Liver (tissue), 9 donors: ENCODE measurements around the gene POC1A. TPM values are rescaled to one million over a fixed set of nuclear protein-coding genes. Genes with fewer than 3 reads are reported as not detected.

ENCODE experiments used
- DNase-seq: peaks from one replicate; pipeline ENCODE4 v3.0.0-alpha.2; 2017; ENCODE audit warnings: low spot score
- H3K27ac ChIP-seq, 2 donors: one replicate each; pipeline ENCODE4 v1.7.0; 2013; ENCODE audit warnings: inconsistent platforms in 2 of 2, low read length in 2 of 2, control low read depth in 1 of 2, low read depth in 1 of 2, mild to moderate bottlenecking in 1 of 2
- H3K27me3 ChIP-seq, 4 donors: one replicate each; pipeline versions ENCODE4 v1.6.1 to v1.7.0; 2013; ENCODE audit warnings: low read length in 3 of 4, inconsistent platforms in 1 of 4, mild to moderate bottlenecking in 1 of 4, moderate library complexity in 1 of 4; ENCODE audit not compliant: control insufficient read depth in 4 of 4, insufficient read depth in 4 of 4
- H3K36me3 ChIP-seq, 4 donors: one replicate each; pipeline versions ENCODE4 v1.6.1 to v1.7.0; 2013; ENCODE audit warnings: low read length in 3 of 4, mild to moderate bottlenecking in 3 of 4, low read depth in 1 of 4, moderate library complexity in 1 of 4; ENCODE audit not compliant: control insufficient read depth in 4 of 4, insufficient read depth in 3 of 4
- H3K4me1 ChIP-seq, 4 donors: one replicate each; pipeline versions ENCODE4 v1.6.1 to v1.7.0; 2013; ENCODE audit warnings: low read length in 3 of 4, mild to moderate bottlenecking in 3 of 4, moderate library complexity in 1 of 4; ENCODE audit not compliant: control insufficient read depth in 4 of 4, insufficient read depth in 4 of 4
- H3K4me3 ChIP-seq, 3 donors: one replicate each; pipeline versions ENCODE4 v1.6.1 to v1.7.0; 2013; ENCODE audit warnings: low read length in 3 of 3, control low read depth in 1 of 3, low read depth in 1 of 3, mild to moderate bottlenecking in 1 of 3
- H3K9ac ChIP-seq, 2 donors: one replicate each; pipeline ENCODE4 v1.7.0; 2013; ENCODE audit warnings: low read length in 2 of 2, mild to moderate bottlenecking in 2 of 2, moderate library complexity in 2 of 2, control low read depth in 1 of 2, low read depth in 1 of 2
- H3K9me3 ChIP-seq, 4 donors: one replicate each; pipeline versions ENCODE4 v1.6.1 to v1.7.0; 2013; ENCODE audit warnings: low read length in 3 of 4; ENCODE audit not compliant: control insufficient read depth in 4 of 4
- ATF3 ChIP-seq: IDR thresholded peaks from 2 replicates; pipeline ENCODE4 v1.6.1; 2016; ENCODE audit warnings: antibody characterized with exemption
- CTCF ChIP-seq: fragments of 150-350 bp; IDR thresholded peaks from 2 replicates; pipeline ENCODE4 v1.5.1; 2017; ENCODE audit warnings: improper control_type of control experiment, low read depth, low read length; ENCODE audit not compliant: missing input control
- EGR1 ChIP-seq, 2 donors: IDR thresholded peaks; 2 replicates each; pipeline ENCODE4 v1.6.1; 2016 to 2018; ENCODE audit warnings: antibody characterized with exemption in 2 of 2, low read depth in 2 of 2
- FOXA1 ChIP-seq: IDR thresholded peaks from 2 replicates; pipeline ENCODE4 v1.6.1; 2016; ENCODE audit warnings: antibody characterized with exemption
- FOXA2 ChIP-seq: IDR thresholded peaks from 2 replicates; pipeline ENCODE4 v1.6.1; 2016; ENCODE audit warnings: antibody characterized with exemption
- GABPA ChIP-seq, 2 donors: IDR thresholded peaks in 1 of 2; conservative IDR thresholded peaks in 1 of 2; 2 replicates each; pipeline ENCODE4 v1.6.1; 2016; ENCODE audit warnings: antibody characterized with exemption in 2 of 2, mild to moderate bottlenecking in 1 of 2, moderate library complexity in 1 of 2
- HNF4A ChIP-seq, 2 donors: conservative IDR thresholded peaks; 2 replicates each; pipeline ENCODE4 v1.6.1; 2016; ENCODE audit warnings: antibody characterized with exemption in 2 of 2, mild to moderate bottlenecking in 2 of 2
- HNF4G ChIP-seq: IDR thresholded peaks from 2 replicates; pipeline ENCODE4 v1.6.1; 2016; ENCODE audit warnings: antibody characterized with exemption
- JUND ChIP-seq, 2 donors: IDR thresholded peaks; 2 replicates each; pipeline ENCODE4 v1.6.1; 2016; ENCODE audit warnings: antibody characterized with exemption in 2 of 2
- MAX ChIP-seq: IDR thresholded peaks from 2 replicates; pipeline ENCODE4 v1.6.1; 2016; ENCODE audit warnings: antibody characterized with exemption
- NR2F2 ChIP-seq: IDR thresholded peaks from 2 replicates; pipeline ENCODE4 v1.6.1; 2016; ENCODE audit warnings: antibody characterized with exemption
- RAD21 ChIP-seq, 2 donors: IDR thresholded peaks; 2 replicates each; pipeline ENCODE4 v1.6.1; 2016; ENCODE audit warnings: antibody characterized with exemption in 2 of 2, mild to moderate bottlenecking in 2 of 2
- REST ChIP-seq: IDR thresholded peaks from 2 replicates; pipeline ENCODE4 v1.6.1; 2016; ENCODE audit warnings: antibody characterized with exemption, mild to moderate bottlenecking
- RXRA ChIP-seq, 2 donors: IDR thresholded peaks; 2 replicates each; pipeline ENCODE4 v1.6.1; 2017 to 2018; ENCODE audit warnings: antibody characterized with exemption in 2 of 2, mild to moderate bottlenecking in 1 of 2
- SP1 ChIP-seq: IDR thresholded peaks from 2 replicates; pipeline ENCODE4 v1.6.1; 2018; ENCODE audit warnings: antibody characterized with exemption, mild to moderate bottlenecking
- TAF1 ChIP-seq: conservative IDR thresholded peaks from 2 replicates; pipeline ENCODE4 v1.6.1; 2016; ENCODE audit warnings: antibody characterized with exemption, mild to moderate bottlenecking
- YY1 ChIP-seq: IDR thresholded peaks from 2 replicates; pipeline ENCODE4 v1.6.1; 2016; ENCODE audit warnings: antibody characterized with exemption, mild to moderate bottlenecking
- ZBTB33 ChIP-seq: IDR thresholded peaks from 2 replicates; pipeline ENCODE4 v1.6.1; 2016; ENCODE audit warnings: antibody characterized with exemption
- WGBS: extraction: QIAGEN DNeasy Blood & Tissue Kit; methylation state at CpG from one replicate; pipeline ENCODE4 v1.1.7; 2013; 5-methylcytosine and 5-hydroxymethylcytosine counted together
- polyA plus RNA-seq, 2 donors: library from polyadenylated mRNA; stranded (reverse) in 1 of 2; unstranded in 1 of 2; fragments of 200-250 nt in 1 of 2; fragments of >200 nt in 1 of 2; fragmentation: Nextera tagmentation in 1 of 2; extraction: Ambion mirVana in 1 of 2; gene quantifications; one replicate each; pipeline versions ENCODE4 v1.2.1 to v1.2.3, GENCODE V29; 2013 to 2015
- total RNA-seq, 2 donors: library from RNA; depleted of rRNA; stranded (reverse); fragments of >200 nt; gene quantifications; one replicate each; pipeline ENCODE4 v1.2.3, GENCODE V29; 2014
- donor health status: healthy.
- donor health status: healthy.
- donor health status: healthy.
- donor health status: healthy.
- donor health status: healthy.

Gene POC1A
- total and polyA plus RNA-seq, 4 donors: 1.4 to 12.7 (median 4.8) TPM

- TF ChIP-seq MAX: no peak
- TF ChIP-seq FOXA2: no peak
These were observed 8.1 kb upstream of the POC1A start (continued) for GRCh38 chr3:52162250-52162872.

GRCh38 chr3:52159503-52159902, 5.3 kb upstream of the POC1A start:
- Histone ChIP-seq H3K27ac (no peak overlapping the region), H3K36me3 (no peaks in the 10 kb centered on the region), H3K9ac (no peak overlapping the region), H3K4me3 (no peak overlapping the region), H3K9me3 (no peaks in the 10 kb centered on the region), H3K27me3 (no peaks in the 10 kb centered on the region), H3K4me1 (peaks cover 0 to 3% (median under 1%) of the 10 kb centered on the region in 4 donors)
- 59% methylated on average over 1 of the region's 1 CpG for WGBS
- TF ChIP-seq REST: no peak
- TF ChIP-seq YY1: no peak
- no peak for TF ChIP-seq RAD21 (IDR thresholded peaks at IDR 0.05)
- TF ChIP-seq ZBTB33: no peak
- TF ChIP-seq FOXA2: no peak
- no peak for TF ChIP-seq GABPA (IDR thresholded peaks at IDR 0.05 in 1 of 2, conservative IDR thresholded peaks at IDR 0.05 in 1 of 2)
- TF ChIP-seq CTCF: no peak
- no peak for TF ChIP-seq FOXA1
- no peak for TF ChIP-seq SP1
- no peak for TF ChIP-seq TAF1
- TF ChIP-seq JUND (IDR thresholded peaks at IDR 0.05): no peak
- TF ChIP-seq HNF4A (conservative IDR thresholded peaks at IDR 0.05): no peak
- TF ChIP-seq EGR1 (IDR thresholded peaks at IDR 0.05; ENCODE audit: low read depth in 2 of 2): no peak
- no peak for TF ChIP-seq MAX
- no peak for TF ChIP-seq NR2F2
- TF ChIP-seq RXRA (IDR thresholded peaks at IDR 0.05): no peak
- no peak for TF ChIP-seq HNF4G
- TF ChIP-seq ATF3: no peak
- no peak for DNase-seq
